ENCODE measurements around the gene FHOD3.

- no peak for TF ChIP-seq CTCF (IDR thresholded peaks at IDR 0.05)
- no peak for TF ChIP-seq POLR2A (IDR thresholded peaks at IDR 0.05)
- TF ChIP-seq EP300 (IDR thresholded peaks at IDR 0.05), result no peak
Measured at GRCh38 chr18:36382854-36383253, 85.3 kb downstream of the FHOD3 start.
